Neural cell (in vitro differentiated cells): ENCODE measurements around the gene TYROBP. TPM values are rescaled to one million over a fixed set of nuclear protein-coding genes. Genes with fewer than 3 reads are reported as not detected.

Experiments used
- H2AFZ ChIP-seq: fragments of 200-600, 300-800 bp; sonication (generic), shearing (Covaris generic); 2 replicates; pipeline ENCODE4 v1.6.0; 2014; ENCODE audit warnings: low read depth, mild to moderate bottlenecking, antibody characterized with exemption, low read length, moderate library complexity
- H3F3A ChIP-seq: fragments of 200-600 bp; shearing (Covaris generic); 2 replicates; pipeline ENCODE4 v1.6.1; 2016; ENCODE audit warnings: mild to moderate bottlenecking, moderate library complexity, mixed read lengths, antibody characterized with exemption, low read length; ENCODE audit not compliant: insufficient read depth, poor library complexity, severe bottlenecking
- H3K27ac ChIP-seq: fragments of 200-600, 300-800 bp; sonication (generic), shearing (Covaris generic); 2 replicates; pipeline ENCODE4 v1.5.1; 2014; ENCODE audit warnings: mild to moderate bottlenecking, low read length, moderate library complexity
- H3K27me3 ChIP-seq: fragments of 300-800, 200-600 bp; sonication (generic), shearing (Covaris generic); 2 replicates; pipeline ENCODE4 v1.6.0; 2014; ENCODE audit warnings: mild to moderate bottlenecking, low read depth, low read length, moderate library complexity; ENCODE audit not compliant: insufficient read depth
- H3K36me3 ChIP-seq: fragments of 300-800, 200-600 bp; sonication (generic), shearing (Covaris generic); 2 replicates; pipeline ENCODE4 v1.5.1; 2014; ENCODE audit warnings: mild to moderate bottlenecking, antibody characterized with exemption, low read length, moderate library complexity; ENCODE audit not compliant: insufficient read depth
- H3K4me2 ChIP-seq: fragments of 300-800, 200-600 bp; sonication (generic), shearing (Covaris generic); 2 replicates; pipeline ENCODE4 v1.6.0; 2014; ENCODE audit warnings: mild to moderate bottlenecking, low read length
- H3K4me3 ChIP-seq: fragments of 300-800, 200-600 bp; sonication (generic), shearing (Covaris generic); 2 replicates; pipeline ENCODE4 v1.5.1; 2014; ENCODE audit warnings: mild to moderate bottlenecking, low read length, moderate library complexity
- H3K79me2 ChIP-seq: fragments of 200-600 bp; shearing (Covaris generic); replicated peaks from 2 replicates; pipeline ENCODE4 v1.6.0; 2014; ENCODE audit warnings: mild to moderate bottlenecking, low read length, moderate library complexity; ENCODE audit not compliant: insufficient read depth
- H3K9ac ChIP-seq: fragments of 300-800, 200-600 bp; sonication (generic), shearing (Covaris generic); 2 replicates; pipeline ENCODE4 v1.6.1; 2016; ENCODE audit warnings: mild to moderate bottlenecking, low read length, mixed read lengths
- H3K9me2 ChIP-seq: fragments of 200-600 bp; shearing (Covaris generic); 2 replicates; pipeline ENCODE4 v1.6.1; 2016; ENCODE audit warnings: mild to moderate bottlenecking, low read length, mixed read lengths; ENCODE audit not compliant: insufficient read depth
- H3K9me3 ChIP-seq: fragments of 200-600, 300-800 bp; sonication (generic), shearing (Covaris generic); 2 replicates; pipeline ENCODE4 v1.6.1; 2016; ENCODE audit warnings: mild to moderate bottlenecking, mixed run types, low read length, moderate library complexity, mixed read lengths
- H4K20me1 ChIP-seq: fragments of 200-600 bp; shearing (Covaris generic); 2 replicates; pipeline ENCODE4 v1.6.1; 2016; ENCODE audit warnings: mild to moderate bottlenecking, mixed run types; ENCODE audit not compliant: insufficient read depth
- EP300 ChIP-seq: fragments of 450-650 bp; conservative IDR thresholded peaks from 2 replicates; pipeline ENCODE4 v1.6.1; 2014; ENCODE audit warnings: antibody characterized with exemption, mild to moderate bottlenecking, moderate library complexity; ENCODE audit not compliant: poor library complexity, severe bottlenecking
- EZH2 ChIP-seq: fragments of 200-600, 300-800 bp; shearing (Covaris generic), sonication (generic); IDR thresholded peaks from 2 replicates; pipeline ENCODE4 v1.6.1; 2014; ENCODE audit warnings: antibody characterized with exemption, low read length, borderline replicate concordance, mild to moderate bottlenecking; ENCODE audit not compliant: insufficient read depth, poor library complexity, severe bottlenecking
- MXI1 ChIP-seq: fragments of 450-650 bp; conservative IDR thresholded peaks from 2 replicates; pipeline ENCODE4 v1.6.1; 2014; ENCODE audit warnings: antibody characterized with exemption, mild to moderate bottlenecking; ENCODE audit not compliant: poor library complexity, severe bottlenecking
- POLR2AphosphoS5 ChIP-seq: IDR thresholded peaks from 2 replicates; pipeline ENCODE4 v1.6.1; 2012
- RAD21 ChIP-seq: fragments of 450-650 bp; conservative IDR thresholded peaks from 2 replicates; pipeline ENCODE4 v1.6.1; 2014; ENCODE audit warnings: antibody characterized with exemption, mild to moderate bottlenecking, moderate library complexity
- SMC3 ChIP-seq: fragments of 450-650 bp; conservative IDR thresholded peaks from 2 replicates; pipeline ENCODE4 v1.6.1; 2014; ENCODE audit warnings: antibody characterized with exemption, mild to moderate bottlenecking, moderate library complexity; ENCODE audit not compliant: poor library complexity
- TAF1 ChIP-seq: IDR thresholded peaks from 2 replicates; pipeline ENCODE4 v1.6.1; 2012; ENCODE audit warnings: low read depth
- polyA plus RNA-seq: library from polyadenylated mRNA; depleted of rRNA; stranded (reverse); fragments of >200 nt; gene quantifications from 2 replicates; pipeline ENCODE4 v1.2.3, GENCODE V29; 2014
- TF ChIP-seq, protein P1 (sequence below): IDR thresholded peaks from 2 replicates; pipeline ENCODE4 v1.6.1; 2012; ENCODE audit warnings: borderline replicate concordance
- TF ChIP-seq, protein P2 (sequence below): fragments of 450-650 bp; IDR thresholded peaks from 2 replicates; pipeline ENCODE4 v1.5.1; 2014; ENCODE audit warnings: antibody characterized with exemption, mild to moderate bottlenecking, moderate library complexity; ENCODE audit not compliant: poor library complexity, severe bottlenecking

Gene TYROBP
- polyA plus RNA-seq, 1 donor from 2014 or later: not detected

DNA sequence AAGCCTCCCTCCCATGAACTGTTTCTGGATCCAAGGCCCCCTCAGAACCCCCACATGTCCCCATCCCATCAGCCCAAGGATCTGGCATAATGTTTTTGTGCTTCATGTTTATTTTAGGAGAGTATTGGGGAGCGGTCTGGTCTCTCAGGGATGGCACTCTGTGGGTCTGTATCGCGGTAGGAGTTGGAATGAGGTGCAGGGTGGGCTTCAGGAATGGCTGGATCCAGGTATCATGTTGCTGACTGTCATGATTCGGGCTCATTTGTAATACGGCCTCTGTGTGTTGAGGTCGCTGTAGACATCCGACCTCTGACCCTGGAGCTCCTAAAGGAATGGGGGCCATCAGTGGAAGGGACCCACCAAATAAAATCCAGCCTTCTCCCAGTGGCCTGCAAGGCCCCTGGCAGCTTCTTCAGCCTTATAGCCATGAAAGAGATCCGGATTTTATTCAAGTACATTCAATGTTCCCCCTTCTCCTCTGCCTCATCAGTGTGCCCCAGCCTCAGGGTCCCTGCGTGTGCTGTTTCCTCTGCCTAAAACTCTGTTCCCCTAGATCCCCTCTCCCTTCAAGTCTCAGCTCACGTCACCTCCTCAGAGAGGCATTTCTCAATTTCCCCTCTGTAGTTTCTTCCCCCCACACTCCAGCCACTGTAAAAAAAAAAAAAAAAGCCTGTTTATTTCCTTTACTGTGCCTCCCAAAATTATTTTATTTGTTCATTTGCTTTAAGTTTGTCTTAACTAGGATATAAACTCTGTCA lies 3.6 kb downstream of the TYROBP start:
- no peak for TF ChIP-seq RAD21
- TF ChIP-seq, protein P1, sequence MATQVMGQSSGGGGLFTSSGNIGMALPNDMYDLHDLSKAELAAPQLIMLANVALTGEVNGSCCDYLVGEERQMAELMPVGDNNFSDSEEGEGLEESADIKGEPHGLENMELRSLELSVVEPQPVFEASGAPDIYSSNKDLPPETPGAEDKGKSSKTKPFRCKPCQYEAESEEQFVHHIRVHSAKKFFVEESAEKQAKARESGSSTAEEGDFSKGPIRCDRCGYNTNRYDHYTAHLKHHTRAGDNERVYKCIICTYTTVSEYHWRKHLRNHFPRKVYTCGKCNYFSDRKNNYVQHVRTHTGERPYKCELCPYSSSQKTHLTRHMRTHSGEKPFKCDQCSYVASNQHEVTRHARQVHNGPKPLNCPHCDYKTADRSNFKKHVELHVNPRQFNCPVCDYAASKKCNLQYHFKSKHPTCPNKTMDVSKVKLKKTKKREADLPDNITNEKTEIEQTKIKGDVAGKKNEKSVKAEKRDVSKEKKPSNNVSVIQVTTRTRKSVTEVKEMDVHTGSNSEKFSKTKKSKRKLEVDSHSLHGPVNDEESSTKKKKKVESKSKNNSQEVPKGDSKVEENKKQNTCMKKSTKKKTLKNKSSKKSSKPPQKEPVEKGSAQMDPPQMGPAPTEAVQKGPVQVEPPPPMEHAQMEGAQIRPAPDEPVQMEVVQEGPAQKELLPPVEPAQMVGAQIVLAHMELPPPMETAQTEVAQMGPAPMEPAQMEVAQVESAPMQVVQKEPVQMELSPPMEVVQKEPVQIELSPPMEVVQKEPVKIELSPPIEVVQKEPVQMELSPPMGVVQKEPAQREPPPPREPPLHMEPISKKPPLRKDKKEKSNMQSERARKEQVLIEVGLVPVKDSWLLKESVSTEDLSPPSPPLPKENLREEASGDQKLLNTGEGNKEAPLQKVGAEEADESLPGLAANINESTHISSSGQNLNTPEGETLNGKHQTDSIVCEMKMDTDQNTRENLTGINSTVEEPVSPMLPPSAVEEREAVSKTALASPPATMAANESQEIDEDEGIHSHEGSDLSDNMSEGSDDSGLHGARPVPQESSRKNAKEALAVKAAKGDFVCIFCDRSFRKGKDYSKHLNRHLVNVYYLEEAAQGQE: no peak
- no peak for TF ChIP-seq TAF1
- TF ChIP-seq MXI1: no peak
- no peak for TF ChIP-seq EP300
- TF ChIP-seq SMC3: no peak
- TF ChIP-seq, protein P2, sequence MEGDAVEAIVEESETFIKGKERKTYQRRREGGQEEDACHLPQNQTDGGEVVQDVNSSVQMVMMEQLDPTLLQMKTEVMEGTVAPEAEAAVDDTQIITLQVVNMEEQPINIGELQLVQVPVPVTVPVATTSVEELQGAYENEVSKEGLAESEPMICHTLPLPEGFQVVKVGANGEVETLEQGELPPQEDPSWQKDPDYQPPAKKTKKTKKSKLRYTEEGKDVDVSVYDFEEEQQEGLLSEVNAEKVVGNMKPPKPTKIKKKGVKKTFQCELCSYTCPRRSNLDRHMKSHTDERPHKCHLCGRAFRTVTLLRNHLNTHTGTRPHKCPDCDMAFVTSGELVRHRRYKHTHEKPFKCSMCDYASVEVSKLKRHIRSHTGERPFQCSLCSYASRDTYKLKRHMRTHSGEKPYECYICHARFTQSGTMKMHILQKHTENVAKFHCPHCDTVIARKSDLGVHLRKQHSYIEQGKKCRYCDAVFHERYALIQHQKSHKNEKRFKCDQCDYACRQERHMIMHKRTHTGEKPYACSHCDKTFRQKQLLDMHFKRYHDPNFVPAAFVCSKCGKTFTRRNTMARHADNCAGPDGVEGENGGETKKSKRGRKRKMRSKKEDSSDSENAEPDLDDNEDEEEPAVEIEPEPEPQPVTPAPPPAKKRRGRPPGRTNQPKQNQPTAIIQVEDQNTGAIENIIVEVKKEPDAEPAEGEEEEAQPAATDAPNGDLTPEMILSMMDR: no peak
- no peak for TF ChIP-seq EZH2
- TF ChIP-seq POLR2AphosphoS5: no peak
- Histone ChIP-seq H3K9me2 (no peaks in the 10 kb centered on the region), H2AFZ (no peak overlapping the region), H4K20me1 (no peaks in the 10 kb centered on the region), H3K79me2 (no peaks in the 10 kb centered on the region), H3K27me3 (peaks cover 10% of the 10 kb centered on the region), H3K36me3 (no peaks in the 10 kb centered on the region), H3K9me3 (no peaks in the 10 kb centered on the region), H3K9ac (no peak overlapping the region), H3K4me3 (no peak overlapping the region), H3K27ac (no peak overlapping the region), H3F3A (no peaks in the 10 kb centered on the region), H3K4me2 (no peak overlapping the region)

DNA sequence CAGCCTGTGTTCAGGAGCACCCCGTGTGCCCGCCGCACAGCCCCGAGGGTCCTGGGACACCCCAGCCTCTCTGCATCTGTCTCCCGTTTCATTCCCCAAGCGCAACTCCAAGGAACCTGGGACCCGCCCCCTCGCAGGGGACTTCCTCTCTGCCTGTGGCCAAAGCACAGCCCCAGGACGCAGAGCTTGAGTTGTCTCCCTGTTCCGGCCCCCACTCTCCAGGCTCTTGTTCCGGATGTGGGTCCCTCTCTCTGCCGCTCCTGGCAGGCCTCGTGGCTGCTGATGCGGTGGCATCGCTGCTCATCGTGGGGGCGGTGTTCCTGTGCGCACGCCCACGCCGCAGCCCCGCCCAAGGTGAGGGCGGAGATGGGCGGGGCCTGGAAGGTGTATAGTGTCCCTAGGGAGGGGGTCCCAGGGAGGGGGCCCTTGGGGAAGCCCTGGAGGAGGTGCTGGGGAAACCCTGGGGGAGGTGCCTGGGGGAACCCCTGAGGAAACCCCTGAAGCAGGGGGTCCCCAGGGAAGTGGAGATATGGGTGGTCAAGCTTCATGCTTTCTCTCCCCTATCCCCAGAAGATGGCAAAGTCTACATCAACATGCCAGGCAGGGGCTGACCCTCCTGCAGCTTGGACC lies 4.4 kb downstream of the TYROBP start:
- Histone ChIP-seq H3K27ac (no peak overlapping the region), H3F3A (no peaks in the 10 kb centered on the region), H4K20me1 (no peaks in the 10 kb centered on the region), H2AFZ (no peak overlapping the region), H3K9ac (no peak overlapping the region), H3K4me3 (no peak overlapping the region), H3K9me2 (no peaks in the 10 kb centered on the region), H3K79me2 (peaks cover 2% of the 10 kb centered on the region), H3K36me3 (no peaks in the 10 kb centered on the region), H3K9me3 (no peaks in the 10 kb centered on the region), H3K27me3 (peaks cover 10% of the 10 kb centered on the region), H3K4me2 (no peak overlapping the region)
- no peak for TF ChIP-seq POLR2AphosphoS5
- TF ChIP-seq TAF1: no peak
- TF ChIP-seq EP300: no peak
- no peak for TF ChIP-seq RAD21
- TF ChIP-seq, protein P1: no peak
- TF ChIP-seq, protein P2: no peak
- no peak for TF ChIP-seq SMC3
- no peak for TF ChIP-seq MXI1
- no peak for TF ChIP-seq EZH2
